IPS-NIHi7 (cell line): ENCODE results near the gene KLHL7.
"Not testable (repeated sequence)": the region's sequence is repeated elsewhere in the genome, so short reads cannot be mapped to it uniquely, and the experiment has no call there.

Experiments used
- DNase-seq: peaks from one replicate; pipeline ENCODE4 v3.0.0; 2012; ENCODE audit warnings: mixed read lengths; ENCODE audit errors: extremely low spot score

KLHL7 gene

GRCh38 chr7:23107781-23108180, 2.2 kb downstream of the KLHL7 start:
- no peak for DNase-seq

- no peak for DNase-seq
Observed at GRCh38 chr7:23108995-23109394, 3.4 kb downstream of the KLHL7 start.

DNA sequence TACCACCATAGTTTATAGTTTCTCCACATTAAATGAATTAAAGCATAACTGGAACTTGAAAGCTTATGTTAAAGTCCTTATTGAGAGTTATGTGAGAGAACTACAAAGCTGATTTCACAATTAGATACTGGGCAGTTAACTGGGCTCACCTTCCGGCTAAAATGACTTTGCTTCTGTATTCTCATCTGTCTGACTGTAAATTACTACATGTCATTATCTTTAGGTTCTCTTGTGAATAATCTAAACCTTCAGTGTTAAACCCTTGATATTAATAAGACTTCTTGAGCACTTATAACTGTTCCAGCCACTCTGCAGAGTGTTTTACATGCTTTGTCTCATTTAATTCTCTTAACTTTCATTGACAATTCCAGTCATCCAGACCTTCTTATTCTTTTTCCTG, 3.9 kb downstream of the KLHL7 start:
- DNase-seq, result no peak

DNA sequence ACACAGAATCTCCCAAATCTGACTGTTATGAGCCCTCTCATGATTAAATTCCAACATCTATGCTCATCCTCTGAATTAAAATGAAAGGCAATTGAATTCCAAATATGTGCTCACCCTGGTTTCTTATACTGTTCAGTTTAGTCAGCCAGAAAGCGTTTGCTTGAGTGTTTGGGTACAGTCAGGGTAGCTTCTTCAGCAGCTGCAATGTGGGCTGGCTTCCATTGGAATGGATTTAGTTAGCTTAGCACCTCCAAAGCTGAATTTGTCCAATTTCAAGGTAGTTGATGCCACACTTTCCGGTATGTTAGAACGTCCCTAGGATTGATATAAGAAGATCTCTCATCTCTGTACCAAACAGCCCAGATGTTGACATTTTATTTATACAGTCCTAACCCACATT, 9.3 kb downstream of the KLHL7 start:
- no peak for DNase-seq

- peak; percentile 51 for DNase-seq
Observed at GRCh38 chr7:23115991-23116390, 10.4 kb downstream of the KLHL7 start.

DNA sequence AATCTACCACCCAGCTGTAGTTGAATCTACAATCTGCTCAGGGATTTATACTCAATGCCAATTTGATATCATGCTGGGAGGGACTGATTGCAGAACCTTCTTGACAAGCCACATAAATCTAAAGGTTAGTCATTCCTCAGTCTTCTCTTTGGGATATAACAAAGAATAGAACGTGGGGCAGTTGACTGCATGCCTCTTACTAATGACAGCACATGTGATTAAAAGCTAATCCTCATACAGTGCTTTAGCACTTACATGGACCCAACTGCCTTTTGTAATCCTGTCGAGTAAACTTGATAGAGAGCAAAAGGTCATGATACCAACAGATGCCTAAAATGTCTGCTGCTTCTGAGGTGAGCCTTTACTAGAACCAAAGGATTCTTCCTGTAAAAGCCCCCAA, 12.3 kb downstream of the KLHL7 start:
- DNase-seq, result no peak

- no peak for DNase-seq
Observed at GRCh38 chr7:23120106-23120505, 14.5 kb downstream of the KLHL7 start.

GRCh38 chr7:23121165-23121564, 15.6 kb downstream of the KLHL7 start:
- DNase-seq, result no peak

- DNase-seq, result no peak
Observed at GRCh38 chr7:23123007-23123406, 17.4 kb downstream of the KLHL7 start.

- DNase-seq, result no peak
Observed at GRCh38 chr7:23123465-23123864, 17.9 kb downstream of the KLHL7 start.

- no peak for DNase-seq
Observed at GRCh38 chr7:23129036-23129435, 23.5 kb downstream of the KLHL7 start.

GRCh38 chr7:23131799-23132198, 26.2 kb downstream of the KLHL7 start:
- not testable (repeated sequence) for DNase-seq

GRCh38 chr7:23133797-23134196, 28.2 kb downstream of the KLHL7 start:
- DNase-seq, result no peak

- no peak for DNase-seq
Observed at GRCh38 chr7:23135755-23136154, 30.2 kb downstream of the KLHL7 start.

- no peak for DNase-seq
Observed at GRCh38 chr7:23136216-23136615, 30.6 kb downstream of the KLHL7 start.

DNA sequence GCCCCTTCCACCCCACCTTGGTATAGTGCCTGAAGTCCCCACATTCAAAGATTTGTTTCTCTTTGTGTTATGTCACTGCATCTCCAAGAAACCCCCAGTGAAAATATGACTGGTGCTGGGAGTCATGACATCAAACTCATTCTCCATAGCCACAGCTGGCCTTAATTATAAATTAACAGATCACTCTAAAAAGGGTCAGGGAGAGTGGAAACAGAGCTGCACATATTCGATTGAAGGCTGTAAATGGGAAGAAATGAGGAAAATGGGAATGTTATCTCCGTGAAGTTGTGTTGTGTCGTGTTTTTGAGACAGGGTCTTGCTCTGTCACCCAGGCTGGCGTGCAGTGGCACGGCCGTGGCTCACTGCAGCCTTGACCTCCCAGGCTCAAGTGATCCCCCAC, 52.1 kb downstream of the KLHL7 start:
- no peak for DNase-seq

- no peak for DNase-seq
Observed at GRCh38 chr7:23158546-23158945, 53.0 kb downstream of the KLHL7 start.

- DNase-seq, result no peak
Observed at GRCh38 chr7:23161482-23161881, 55.9 kb downstream of the KLHL7 start.

GRCh38 chr7:23164846-23165245, 59.3 kb downstream of the KLHL7 start:
- DNase-seq, result no peak

DNA sequence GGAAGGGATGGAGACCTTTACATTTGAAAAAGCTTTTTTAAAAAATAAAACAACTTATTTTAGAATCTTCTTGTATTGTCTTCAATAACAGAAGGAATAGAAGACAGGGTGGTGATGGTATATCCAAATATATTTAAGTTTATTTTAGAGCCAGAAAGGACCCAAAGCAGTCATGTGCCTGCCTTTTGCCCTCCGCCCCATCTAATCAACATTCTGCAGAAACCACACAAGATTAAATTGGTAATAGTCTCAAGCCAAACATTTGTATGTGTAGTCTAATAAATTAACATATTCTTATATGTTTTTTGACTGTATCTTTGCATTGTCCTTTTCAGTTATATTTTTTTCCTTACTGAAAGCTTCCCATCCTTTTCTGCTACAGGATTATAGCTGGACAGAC, 59.7 kb downstream of the KLHL7 start:
- DNase-seq, result no peak

- DNase-seq, result no peak
Observed at GRCh38 chr7:23167691-23168090, 62.1 kb downstream of the KLHL7 start.

DNA sequence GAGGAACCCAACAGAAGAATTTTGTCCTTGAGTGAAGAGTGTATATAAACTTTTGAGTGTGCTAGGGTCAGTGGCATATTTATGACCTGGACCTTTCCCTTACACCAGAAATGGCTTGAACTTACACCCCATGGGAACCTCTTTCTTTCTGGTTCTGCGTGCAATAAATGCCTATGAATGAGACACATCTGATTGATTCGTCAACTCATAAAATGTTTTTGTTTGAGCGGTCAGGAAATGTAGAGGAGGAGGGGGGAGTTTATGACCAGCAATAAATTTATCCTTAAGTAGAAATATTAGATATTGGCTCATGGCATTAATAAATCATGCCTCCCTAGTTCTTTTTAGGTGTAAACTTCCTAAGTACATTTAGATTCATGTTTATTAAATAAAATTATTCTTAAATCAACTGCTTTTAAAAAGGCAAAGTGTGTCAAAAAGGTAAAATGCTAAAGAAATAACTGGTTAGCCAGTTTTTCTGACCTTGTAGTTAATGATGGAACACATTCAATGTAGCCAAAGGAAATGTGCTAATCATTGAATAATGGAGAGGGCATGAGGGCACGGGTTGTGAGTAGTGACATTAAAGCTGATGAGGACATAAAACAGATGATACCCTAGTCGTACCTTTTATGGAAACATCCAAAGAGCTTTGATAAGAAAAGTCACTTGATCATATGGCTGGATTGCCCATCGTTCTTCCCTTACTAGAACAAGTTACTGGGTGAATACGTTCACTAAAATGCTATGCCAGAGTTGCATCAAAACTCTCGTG, 62.7 kb downstream of the KLHL7 start:
- DNase-seq, result no peak

GRCh38 chr7:23175938-23176337, 70.4 kb downstream of the KLHL7 start:
- no peak for DNase-seq
